Endothelial cell of umbilical vein (primary cell): ENCODE results near the gene RBM33.

Experiments used
- EZH2 ChIP-seq: IDR thresholded peaks from 2 replicates; pipeline ENCODE4 v1.6.1; 2012; ENCODE audit warnings: borderline replicate concordance, low read depth, mild to moderate bottlenecking, moderate library complexity, low read length, inconsistent platforms; ENCODE audit not compliant: severe bottlenecking
- FOS ChIP-seq: IDR thresholded peaks from 2 replicates; pipeline ENCODE4 v1.6.1; 2011; ENCODE audit warnings: mild to moderate bottlenecking, low read length, moderate library complexity, borderline replicate concordance; ENCODE audit not compliant: insufficient read depth
- POLR2A ChIP-seq: IDR thresholded peaks from 2 replicates; pipeline ENCODE4 v1.6.1; 2012; ENCODE audit warnings: low read depth, mild to moderate bottlenecking, control low read depth, low read length
- POLR2AphosphoS5 ChIP-seq: IDR thresholded peaks from 2 replicates; pipeline ENCODE4 v1.6.1; 2012; ENCODE audit warnings: low read depth, mild to moderate bottlenecking, control low read depth, low read length, moderate library complexity; ENCODE audit not compliant: insufficient read depth
- TF ChIP-seq, protein P1 (sequence below), 2 donors: IDR thresholded peaks; 1 replicate in 1 of 2; 2 replicates in 1 of 2; pipeline ENCODE4 v1.5.1; 2011; ENCODE audit warnings: low read length in 2 of 2, mild to moderate bottlenecking in 2 of 2, moderate library complexity in 2 of 2, control low read depth in 1 of 2, inconsistent platforms in 1 of 2, low read depth in 1 of 2; ENCODE audit not compliant: insufficient read depth in 1 of 2; ENCODE audit errors: extremely low read depth in 1 of 2
- TF ChIP-seq, protein P2 (sequence below): IDR thresholded peaks from 2 replicates; pipeline ENCODE4 v1.6.1; 2011; ENCODE audit not compliant: insufficient read depth, insufficient read length

DNA sequence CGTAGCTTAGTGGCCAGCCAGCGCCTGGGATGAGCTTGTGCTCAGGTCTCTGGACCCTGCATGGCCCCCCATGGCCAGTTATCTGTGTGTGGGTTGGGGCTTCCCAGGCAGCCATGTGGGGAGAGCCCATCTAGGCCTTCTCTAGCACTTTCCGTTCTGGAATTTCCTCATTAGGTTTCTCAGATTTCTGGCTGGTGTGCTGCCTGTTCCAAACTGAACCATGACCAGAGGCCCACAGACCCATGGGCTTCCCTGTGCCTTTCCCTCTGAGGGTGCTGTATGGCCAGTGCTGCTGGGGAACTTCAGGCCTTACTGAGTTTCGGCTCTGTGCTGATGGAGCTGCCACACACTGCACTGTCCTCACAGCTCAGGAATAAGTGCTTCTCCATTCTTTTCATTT is 117.6 kb downstream of the RBM33 start:
- TF ChIP-seq, protein P1, sequence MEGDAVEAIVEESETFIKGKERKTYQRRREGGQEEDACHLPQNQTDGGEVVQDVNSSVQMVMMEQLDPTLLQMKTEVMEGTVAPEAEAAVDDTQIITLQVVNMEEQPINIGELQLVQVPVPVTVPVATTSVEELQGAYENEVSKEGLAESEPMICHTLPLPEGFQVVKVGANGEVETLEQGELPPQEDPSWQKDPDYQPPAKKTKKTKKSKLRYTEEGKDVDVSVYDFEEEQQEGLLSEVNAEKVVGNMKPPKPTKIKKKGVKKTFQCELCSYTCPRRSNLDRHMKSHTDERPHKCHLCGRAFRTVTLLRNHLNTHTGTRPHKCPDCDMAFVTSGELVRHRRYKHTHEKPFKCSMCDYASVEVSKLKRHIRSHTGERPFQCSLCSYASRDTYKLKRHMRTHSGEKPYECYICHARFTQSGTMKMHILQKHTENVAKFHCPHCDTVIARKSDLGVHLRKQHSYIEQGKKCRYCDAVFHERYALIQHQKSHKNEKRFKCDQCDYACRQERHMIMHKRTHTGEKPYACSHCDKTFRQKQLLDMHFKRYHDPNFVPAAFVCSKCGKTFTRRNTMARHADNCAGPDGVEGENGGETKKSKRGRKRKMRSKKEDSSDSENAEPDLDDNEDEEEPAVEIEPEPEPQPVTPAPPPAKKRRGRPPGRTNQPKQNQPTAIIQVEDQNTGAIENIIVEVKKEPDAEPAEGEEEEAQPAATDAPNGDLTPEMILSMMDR (IDR thresholded peaks at IDR 0.05; ENCODE audit: extremely low read depth in 1 of 2, insufficient read depth in 1 of 2, low read depth in 1 of 2, low read length in 2 of 2) = no peak
- TF ChIP-seq, protein P2, sequence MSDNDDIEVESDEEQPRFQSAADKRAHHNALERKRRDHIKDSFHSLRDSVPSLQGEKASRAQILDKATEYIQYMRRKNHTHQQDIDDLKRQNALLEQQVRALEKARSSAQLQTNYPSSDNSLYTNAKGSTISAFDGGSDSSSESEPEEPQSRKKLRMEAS = no peak
- TF ChIP-seq EZH2 (no peak), POLR2A (no peak), POLR2AphosphoS5 (no peak), FOS (no peak)
